HepG2 (cell line): ENCODE measurements around the gene SEC14L5. TPM values are rescaled to one million over a fixed set of nuclear protein-coding genes. Genes with fewer than 3 reads are reported as not detected.

Experiments used
- BRCA1 ChIP-seq: sonication (generic); formaldehyde crosslinking; IDR thresholded peaks from 2 replicates; pipeline ENCODE4 v1.4.0; 2020; ENCODE audit warnings: missing genetic modification reagents
- GATAD2A ChIP-seq: IDR thresholded peaks from 2 replicates; pipeline ENCODE4 v1.6.1; 2016
- GMEB2 ChIP-seq: IDR thresholded peaks from 2 replicates; pipeline ENCODE4 v1.6.1; 2016; ENCODE audit warnings: missing biosample characterization, missing genetic modification reagents, low read depth
- JUNB ChIP-seq: sonication (generic); formaldehyde crosslinking; IDR thresholded peaks from 2 replicates; pipeline ENCODE4 v1.8.0; 2022; ENCODE audit warnings: missing genetic modification reagents, mild to moderate bottlenecking, borderline replicate concordance
- MAFF ChIP-seq: IDR thresholded peaks from 2 replicates; pipeline ENCODE4 v1.6.1; 2011; ENCODE audit warnings: low read depth, low read length, improper control_type of control experiment
- NFRKB ChIP-seq: fragments of 450-650 bp; IDR thresholded peaks from 2 replicates; pipeline ENCODE4 v1.6.1; 2017
- SMC3 ChIP-seq: IDR thresholded peaks from 2 replicates; pipeline ENCODE4 v1.6.1; 2011; ENCODE audit warnings: low read length, improper control_type of control experiment
- SNRNP70 ChIP-seq: fragments of 200-400 bp; formaldehyde crosslinking; IDR thresholded peaks from 2 replicates; pipeline ENCODE4 v1.6.1; 2017; ENCODE audit warnings: mild to moderate bottlenecking, low read depth, low read length, moderate library complexity
- SP140L ChIP-seq: sonication (generic); formaldehyde crosslinking; IDR thresholded peaks from 2 replicates; pipeline ENCODE4 v1.4.0; 2020; ENCODE audit warnings: missing genetic modification reagents, borderline replicate concordance
- TEAD2 ChIP-seq: sonication (generic); formaldehyde crosslinking; IDR thresholded peaks from 2 replicates; pipeline ENCODE4 v1.9.0; 2021; ENCODE audit warnings: missing genetic modification reagents
- THYN1 ChIP-seq: sonication (generic); formaldehyde crosslinking; IDR thresholded peaks from 2 replicates; pipeline ENCODE4 v1.8.1; 2023; ENCODE audit warnings: low read depth, mild to moderate bottlenecking, moderate library complexity, missing genetic modification reagents, borderline replicate concordance
- ZNF24 ChIP-seq: fragments of 450-650 bp; IDR thresholded peaks from 2 replicates; pipeline ENCODE4 v1.6.1; 2017; ENCODE audit warnings: antibody characterized with exemption, mild to moderate bottlenecking
- ZNF263 ChIP-seq: sonication (generic); formaldehyde crosslinking; IDR thresholded peaks from 2 replicates; pipeline ENCODE4 v1.4.0; 2020; ENCODE audit warnings: missing genetic modification reagents
- ZNF468 ChIP-seq: sonication (generic); formaldehyde crosslinking; IDR thresholded peaks from 2 replicates; pipeline ENCODE4 v1.8.0; 2022; ENCODE audit warnings: mild to moderate bottlenecking, moderate library complexity, missing genetic modification reagents
- ZNF556 ChIP-seq: sonication (generic); formaldehyde crosslinking; IDR thresholded peaks from 2 replicates; pipeline ENCODE4 v1.4.0; 2020; ENCODE audit warnings: mild to moderate bottlenecking, missing genetic modification reagents, borderline replicate concordance
- ZNF572 ChIP-seq: sonication (generic); formaldehyde crosslinking; IDR thresholded peaks from 2 replicates; pipeline ENCODE4 v1.5.1; 2020; ENCODE audit warnings: mild to moderate bottlenecking, missing genetic modification reagents
- ZNF576 ChIP-seq: sonication (generic); formaldehyde crosslinking; IDR thresholded peaks from 2 replicates; pipeline ENCODE4 v1.4.0; 2020; ENCODE audit warnings: mild to moderate bottlenecking, missing genetic modification reagents
- ZNF7 ChIP-seq: IDR thresholded peaks from 2 replicates; pipeline ENCODE4 v1.6.1; 2016; ENCODE audit warnings: missing biosample characterization, missing genetic modification reagents
- ZNF724P ChIP-seq: sonication (generic); formaldehyde crosslinking; IDR thresholded peaks from 2 replicates; pipeline ENCODE4 v1.8.0; 2022; ENCODE audit warnings: missing genetic modification reagents, borderline replicate concordance
- ZSCAN21 ChIP-seq: sonication (generic); formaldehyde crosslinking; IDR thresholded peaks from 2 replicates; pipeline ENCODE4 v1.8.0; 2022; ENCODE audit warnings: mild to moderate bottlenecking, missing genetic modification reagents, moderate library complexity, borderline replicate concordance
- polyA plus RNA-seq, 8 experiments: library from polyadenylated mRNA; depleted of rRNA in 3 of 8; stranded (reverse) in 7 of 8; unstranded in 1 of 8; fragments of >200 nt; fragmentation: Illumina TruSeq in 4 of 8; extraction: Trizol in 4 of 8; gene quantifications; 2 replicates each; pipeline versions ENCODE4 v1.2.1 to v1.2.3, GENCODE V29; 2011 to 2016; ENCODE audit warnings: low read depth in 4 of 8, missing spikeins in 1 of 8, mixed read lengths in 1 of 8; ENCODE audit not compliant: insufficient read depth in 1 of 8
- total RNA-seq, 5 experiments: library from RNA; depleted of rRNA; stranded (reverse); fragments of >200 nt; fragmentation: Illumina TruSeq; extraction: Trizol; gene quantifications; 2 replicates each; pipeline ENCODE4 v1.2.3, GENCODE V29; 2016; ENCODE audit warnings: low read depth in 1 of 5
- TF ChIP-seq, protein P1 (sequence below): sonication (generic); formaldehyde crosslinking; IDR thresholded peaks from 2 replicates; pipeline ENCODE4 v1.4.0; 2020; ENCODE audit warnings: missing genetic modification reagents
- TF ChIP-seq, protein P2 (sequence below): sonication (generic); formaldehyde crosslinking; IDR thresholded peaks from 2 replicates; pipeline ENCODE4 v1.5.0; 2020; ENCODE audit warnings: missing genetic modification reagents
- TF ChIP-seq, protein P3 (sequence below): sonication (generic); formaldehyde crosslinking; IDR thresholded peaks from 2 replicates; pipeline ENCODE4 v1.4.0; 2020; ENCODE audit warnings: missing genetic modification reagents, borderline replicate concordance

Gene SEC14L5
- total and polyA plus RNA-seq, 2 of the 13 experiments (the other 11 are each of a cell fraction or from before 2014, with no cell fraction given): 0.40 to 0.42 TPM

- TF ChIP-seq, protein P1, sequence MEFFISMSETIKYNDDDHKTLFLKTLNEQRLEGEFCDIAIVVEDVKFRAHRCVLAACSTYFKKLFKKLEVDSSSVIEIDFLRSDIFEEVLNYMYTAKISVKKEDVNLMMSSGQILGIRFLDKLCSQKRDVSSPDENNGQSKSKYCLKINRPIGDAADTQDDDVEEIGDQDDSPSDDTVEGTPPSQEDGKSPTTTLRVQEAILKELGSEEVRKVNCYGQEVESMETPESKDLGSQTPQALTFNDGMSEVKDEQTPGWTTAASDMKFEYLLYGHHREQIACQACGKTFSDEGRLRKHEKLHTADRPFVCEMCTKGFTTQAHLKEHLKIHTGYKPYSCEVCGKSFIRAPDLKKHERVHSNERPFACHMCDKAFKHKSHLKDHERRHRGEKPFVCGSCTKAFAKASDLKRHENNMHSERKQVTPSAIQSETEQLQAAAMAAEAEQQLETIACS (CRISPR knock-in tag): no peak
- TF ChIP-seq NFRKB (no peak), THYN1 (CRISPR knock-in tag) (no peak), ZNF576 (CRISPR knock-in tag) (no peak), SP140L (CRISPR knock-in tag) (no peak), SMC3 (no peak; the same call in 1 of the 2 replicates), TEAD2 (CRISPR knock-in tag) (no peak; the same call in 1 of the 2 replicates), ZSCAN21 (CRISPR knock-in tag) (no peak), GMEB2 (no peak), SNRNP70 (no peak), ZNF24 (no peak), ZNF7 (no peak), ZNF572 (CRISPR knock-in tag) (peak; percentile 40; the same call in 1 of the 2 replicates), ZNF263 (CRISPR knock-in tag) (peak; percentile 79), GATAD2A (peak; percentile 95), ZNF468 (CRISPR knock-in tag) (no peak), ZNF556 (CRISPR knock-in tag) (peak; percentile 45; the same call in 1 of the 2 replicates), JUNB (CRISPR knock-in tag) (peak; percentile 100), MAFF (peak; percentile 51; the same call in 1 of the 2 replicates), BRCA1 (CRISPR knock-in tag) (no peak), ZNF724P (CRISPR knock-in tag) (peak; percentile 60)
- TF ChIP-seq, protein P2, sequence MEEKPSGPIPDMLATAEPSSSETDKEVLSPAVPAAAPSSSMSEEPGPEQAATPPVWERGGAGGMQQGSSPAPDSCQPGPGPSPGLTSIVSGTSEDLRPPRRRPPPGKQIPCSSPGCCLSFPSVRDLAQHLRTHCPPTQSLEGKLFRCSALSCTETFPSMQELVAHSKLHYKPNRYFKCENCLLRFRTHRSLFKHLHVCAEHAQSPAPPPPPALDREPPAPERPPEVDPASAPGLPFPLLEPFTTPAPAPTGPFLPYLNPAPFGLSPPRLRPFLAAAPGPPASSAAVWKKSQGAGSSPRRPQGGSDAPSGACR (CRISPR knock-in tag): peak; percentile 72; the same call in 1 of the 2 replicates
- TF ChIP-seq, protein P3, sequence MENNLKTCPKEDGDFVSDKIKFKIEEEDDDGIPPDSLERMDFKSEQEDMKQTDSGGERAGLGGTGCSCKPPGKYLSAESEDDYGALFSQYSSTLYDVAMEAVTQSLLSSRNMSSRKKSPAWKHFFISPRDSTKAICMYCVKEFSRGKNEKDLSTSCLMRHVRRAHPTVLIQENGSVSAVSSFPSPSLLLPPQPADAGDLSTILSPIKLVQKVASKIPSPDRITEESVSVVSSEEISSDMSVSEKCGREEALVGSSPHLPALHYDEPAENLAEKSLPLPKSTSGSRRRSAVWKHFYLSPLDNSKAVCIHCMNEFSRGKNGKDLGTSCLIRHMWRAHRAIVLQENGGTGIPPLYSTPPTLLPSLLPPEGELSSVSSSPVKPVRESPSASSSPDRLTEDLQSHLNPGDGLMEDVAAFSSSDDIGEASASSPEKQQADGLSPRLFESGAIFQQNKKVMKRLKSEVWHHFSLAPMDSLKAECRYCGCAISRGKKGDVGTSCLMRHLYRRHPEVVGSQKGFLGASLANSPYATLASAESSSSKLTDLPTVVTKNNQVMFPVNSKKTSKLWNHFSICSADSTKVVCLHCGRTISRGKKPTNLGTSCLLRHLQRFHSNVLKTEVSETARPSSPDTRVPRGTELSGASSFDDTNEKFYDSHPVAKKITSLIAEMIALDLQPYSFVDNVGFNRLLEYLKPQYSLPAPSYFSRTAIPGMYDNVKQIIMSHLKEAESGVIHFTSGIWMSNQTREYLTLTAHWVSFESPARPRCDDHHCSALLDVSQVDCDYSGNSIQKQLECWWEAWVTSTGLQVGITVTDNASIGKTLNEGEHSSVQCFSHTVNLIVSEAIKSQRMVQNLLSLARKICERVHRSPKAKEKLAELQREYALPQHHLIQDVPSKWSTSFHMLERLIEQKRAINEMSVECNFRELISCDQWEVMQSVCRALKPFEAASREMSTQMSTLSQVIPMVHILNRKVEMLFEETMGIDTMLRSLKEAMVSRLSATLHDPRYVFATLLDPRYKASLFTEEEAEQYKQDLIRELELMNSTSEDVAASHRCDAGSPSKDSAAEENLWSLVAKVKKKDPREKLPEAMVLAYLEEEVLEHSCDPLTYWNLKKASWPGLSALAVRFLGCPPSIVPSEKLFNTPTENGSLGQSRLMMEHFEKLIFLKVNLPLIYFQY (CRISPR knock-in tag): peak; percentile 92
These were observed 13.5 kb upstream of the SEC14L5 start (continued) for GRCh38 chr16:4944333-4945281.
